K562 (cell line): ENCODE measurements around the gene USH2A. TPM values are rescaled to one million over a fixed set of nuclear protein-coding genes. Genes with fewer than 3 reads are reported as not detected.

Experiments
- ATAC-seq: fragments of 200-7000 bp; cut with Tn5 transposase; 3 replicates; pipeline ENCODE4 v1.9.1; 2020; ENCODE audit warnings: moderate library complexity
- BruUV-seq: library from RNA; stranded (reverse); fragments of 400-500 nt; replicated peaks from 2 replicates; lab custom pipeline; 2021; lab: Mats Ljungman, UMichigan
- CTCF ChIA-PET: fragments of 300-600 bp; formaldehyde crosslinking; extraction: SDS; loops from one replicate; lab custom pipeline; 2021; ENCODE audit warnings: low intra/inter-chr PET ratio; lab: Yijun Ruan, JAX
- POLR2A ChIA-PET: fragments of 300-600, 350-650 bp; sonication (Branson Sonifier 250); formaldehyde crosslinking; extraction: SDS; loops from one replicate; lab custom pipeline; 2021; ENCODE audit warnings: antibody characterized with exemption, inconsistent platforms; lab: Yijun Ruan, JAX
- DNase-seq, 4 experiments: peaks; one replicate each; pipeline versions ENCODE4 v3.0.0 to v3.0.0-alpha.2; 2011 to 2018; ENCODE audit warnings: low spot score in 3 of 4, mixed read lengths in 3 of 4; ENCODE audit errors: extremely low read depth in 1 of 4
- FAIRE-seq: peaks from 2 replicates; lab custom pipeline; 2011; peaks lifted over from hg19 to GRCh38; lab: Jason Lieb, UNC
- H2AFZ ChIP-seq: 2 replicates; pipeline ENCODE4 v1.6.0; 2011; ENCODE audit warnings: low read depth, low read length, control low read depth, inconsistent platforms
- H3K27ac ChIP-seq: fragments of 200-600 bp; 3 replicates; pipeline ENCODE4 v1.8.0; 2011; ENCODE audit warnings: low read depth, mild to moderate bottlenecking, control low read depth, inconsistent platforms, low read length, moderate library complexity, mixed read lengths; ENCODE audit errors: extremely low read depth
- H3K27me3 ChIP-seq, 2 experiments: fragments of 300-600 bp in 1 of 2; 2 replicates in 1 of 2; 3 replicates in 1 of 2; pipeline versions ENCODE4 v1.6.0 to v1.8.0; 2011; ENCODE audit warnings: inconsistent platforms in 2 of 2, low read length in 2 of 2, mild to moderate bottlenecking in 1 of 2, mixed read lengths in 1 of 2, moderate library complexity in 1 of 2; ENCODE audit not compliant: control insufficient read depth in 2 of 2, insufficient read depth in 2 of 2
- H3K36me3 ChIP-seq: fragments of 300-600 bp; 3 replicates; pipeline ENCODE4 v1.8.0; 2011; ENCODE audit warnings: mild to moderate bottlenecking, low read length, inconsistent platforms; ENCODE audit not compliant: control insufficient read depth, insufficient read depth
- H3K4me1 ChIP-seq, 2 experiments: fragments of 200-600 bp in 1 of 2; replicated peaks in 1 of 2; 2 replicates in 1 of 2; 3 replicates in 1 of 2; pipeline versions ENCODE4 v1.5.1 to v1.8.0; 2011; ENCODE audit warnings: inconsistent platforms in 2 of 2, low read length in 2 of 2, mild to moderate bottlenecking in 1 of 2, mixed read lengths in 1 of 2, moderate library complexity in 1 of 2; ENCODE audit not compliant: control insufficient read depth in 2 of 2, insufficient read depth in 2 of 2
- H3K4me2 ChIP-seq: 2 replicates; pipeline ENCODE4 v1.6.1; 2011; ENCODE audit warnings: low read length, control low read depth, inconsistent platforms, mixed read lengths; ENCODE audit not compliant: insufficient read depth
- H3K4me3 ChIP-seq: fragments of 200-600 bp; sonication (generic), shearing (Covaris generic); 2 replicates; pipeline ENCODE4 v1.5.1; 2016; ENCODE audit warnings: control low read depth, inconsistent platforms
- H3K79me2 ChIP-seq: fragments of 200-600 bp; 3 replicates; pipeline ENCODE4 v1.8.0; 2011; ENCODE audit warnings: low read length, inconsistent platforms; ENCODE audit not compliant: control insufficient read depth, insufficient read depth
- H3K9ac ChIP-seq, 2 experiments: 2 replicates each; pipeline versions ENCODE4 v1.6.0 to v1.6.1; 2011; ENCODE audit warnings: low read depth in 2 of 2, low read length in 2 of 2, control low read depth in 1 of 2, inconsistent platforms in 1 of 2, mild to moderate bottlenecking in 1 of 2, mixed read lengths in 1 of 2; ENCODE audit not compliant: insufficient read depth in 1 of 2
- H3K9me1 ChIP-seq: one replicate; pipeline ENCODE4 v1.6.0; 2011; ENCODE audit warnings: inconsistent platforms, mild to moderate bottlenecking, low read length, moderate library complexity; ENCODE audit not compliant: control insufficient read depth, insufficient read depth
- H3K9me3 ChIP-seq: replicated peaks from 2 replicates; pipeline ENCODE4 v1.5.1; 2011; ENCODE audit warnings: low read depth, low read length, inconsistent platforms; ENCODE audit not compliant: control insufficient read depth, insufficient read depth
- H4K20me1 ChIP-seq: replicated peaks from 2 replicates; pipeline ENCODE4 v1.6.1; 2011; ENCODE audit warnings: low read length, inconsistent platforms, mixed read lengths; ENCODE audit not compliant: control insufficient read depth, insufficient read depth
- ATF1 ChIP-seq, 2 experiments: fragments of 450-650 bp in 1 of 2; IDR thresholded peaks; 2 replicates each; pipeline ENCODE4 v1.6.1; 2016; ENCODE audit warnings: missing compliant biosample characterization in 1 of 2, missing genetic modification characterization in 1 of 2
- ETV5 ChIP-seq: sonication (generic); formaldehyde crosslinking; IDR thresholded peaks from 2 replicates; pipeline ENCODE4 v1.4.0; 2020; ENCODE audit warnings: low read depth, mild to moderate bottlenecking, missing genetic modification reagents
- FOSL1 ChIP-seq: fragments of 200-800 bp; sonication (Bioruptor generic); conservative IDR thresholded peaks from 2 replicates; pipeline ENCODE4 v1.6.1; 2016; ENCODE audit warnings: missing genetic modification characterization, missing compliant biosample characterization
- KLF16 ChIP-seq: IDR thresholded peaks from 2 replicates; pipeline ENCODE4 v1.6.1; 2016; ENCODE audit warnings: antibody characterized with exemption
- PPARD ChIP-seq: fragments of 250-450 bp; sonication (Bioruptor Pico); IDR thresholded peaks from 2 replicates; pipeline ENCODE4 v1.8.0; 2022; ENCODE audit warnings: inconsistent platforms, mild to moderate bottlenecking, moderate library complexity
- TAF1 ChIP-seq: IDR thresholded peaks from 2 replicates; pipeline ENCODE4 v1.6.1; 2011; ENCODE audit warnings: mild to moderate bottlenecking, low read length, moderate library complexity; ENCODE audit not compliant: insufficient read depth, control insufficient read depth, severe bottlenecking; ENCODE audit errors: extremely low read depth
- TSC22D4 ChIP-seq: fragments of 450-650 bp; IDR thresholded peaks from 2 replicates; pipeline ENCODE4 v1.6.1; 2016; ENCODE audit warnings: missing genetic modification characterization, missing biosample characterization, control low read depth
- ZNF431 ChIP-seq: sonication (generic); formaldehyde crosslinking; IDR thresholded peaks from 2 replicates; pipeline ENCODE4 v1.8.0; 2022; ENCODE audit warnings: mild to moderate bottlenecking, missing genetic modification reagents
- ZNF584 ChIP-seq: fragments of 200-800 bp; sonication (Bioruptor generic); IDR thresholded peaks from 2 replicates; pipeline ENCODE4 v1.6.1; 2016; ENCODE audit warnings: low read depth, mild to moderate bottlenecking, missing genetic modification characterization, missing compliant biosample characterization
- WGBS: fragments of 100-300 bp; shearing (Covaris generic); methylation state at CpG from one replicate; pipeline ENCODE4 v1.1.6; 2016; ENCODE audit warnings: low coverage, mixed read lengths; ENCODE audit not compliant: insufficient coverage; ENCODE audit errors: missing lambda C conversion rate; 5-methylcytosine and 5-hydroxymethylcytosine counted together
- in situ Hi-C: fragments of 300-500 bp; cut with MboI; formaldehyde crosslinking; loops from 4 replicates; pipeline ENCODE4 v1.15.0; 2018; ENCODE audit warnings: inconsistent platforms, mixed read lengths
- intact Hi-C: fragments of 100-400 bp; cut with micrococcal nuclease; formaldehyde crosslinking; loops from 2 replicates; pipeline ENCODE4 v1.14.2; 2022
- polyA plus RNA-seq, 8 experiments: library from polyadenylated mRNA; depleted of rRNA in 4 of 8; stranded (reverse) in 5 of 8; unstranded in 3 of 8; fragments of >200 nt; fragmentation: Nextera tagmentation in 2 of 8; fragmentation: Illumina TruSeq in 1 of 8; extraction: Ambion mirVana in 2 of 8; extraction: Trizol in 1 of 8; gene quantifications; 2 replicates each; pipeline versions ENCODE4 v1.2.1 to v1.2.3, GENCODE V29; 2011 to 2014; ENCODE audit warnings: inconsistent platforms in 1 of 8, missing spikeins in 1 of 8
- total RNA-seq, 7 experiments: library from RNA; depleted of rRNA in 6 of 7; stranded (reverse); fragments of >200 nt in 6 of 7; fragmentation: Illumina TruSeq in 2 of 7; extraction: Trizol in 2 of 7; gene quantifications; 2 replicates each; pipeline versions ENCODE4 v1.2.1 to v1.2.3, GENCODE V29; 2011 to 2021; ENCODE audit warnings: low replicate concordance in 1 of 7
- TF ChIP-seq, protein P1 (sequence below): sonication (generic); formaldehyde crosslinking; IDR thresholded peaks from 2 replicates; pipeline ENCODE4 v1.8.0; 2023; ENCODE audit warnings: mild to moderate bottlenecking, missing genetic modification reagents
- TF ChIP-seq, protein P2 (sequence below): sonication (generic); formaldehyde crosslinking; IDR thresholded peaks from 2 replicates; pipeline ENCODE4 v1.8.1; 2023; ENCODE audit warnings: mild to moderate bottlenecking, missing genetic modification reagents
- TF ChIP-seq, protein P3 (sequence below): fragments of 450-650 bp; conservative IDR thresholded peaks from 2 replicates; pipeline ENCODE4 v1.6.1; 2016; ENCODE audit warnings: missing genetic modification characterization, low read depth, mild to moderate bottlenecking, missing compliant biosample characterization, moderate library complexity

The USH2A gene
- total and polyA plus RNA-seq, 9 of the 15 experiments (the other 6 are each of a cell fraction or from before 2014, with no cell fraction given) = under 0.01 TPM; not detected in 7

DNA sequence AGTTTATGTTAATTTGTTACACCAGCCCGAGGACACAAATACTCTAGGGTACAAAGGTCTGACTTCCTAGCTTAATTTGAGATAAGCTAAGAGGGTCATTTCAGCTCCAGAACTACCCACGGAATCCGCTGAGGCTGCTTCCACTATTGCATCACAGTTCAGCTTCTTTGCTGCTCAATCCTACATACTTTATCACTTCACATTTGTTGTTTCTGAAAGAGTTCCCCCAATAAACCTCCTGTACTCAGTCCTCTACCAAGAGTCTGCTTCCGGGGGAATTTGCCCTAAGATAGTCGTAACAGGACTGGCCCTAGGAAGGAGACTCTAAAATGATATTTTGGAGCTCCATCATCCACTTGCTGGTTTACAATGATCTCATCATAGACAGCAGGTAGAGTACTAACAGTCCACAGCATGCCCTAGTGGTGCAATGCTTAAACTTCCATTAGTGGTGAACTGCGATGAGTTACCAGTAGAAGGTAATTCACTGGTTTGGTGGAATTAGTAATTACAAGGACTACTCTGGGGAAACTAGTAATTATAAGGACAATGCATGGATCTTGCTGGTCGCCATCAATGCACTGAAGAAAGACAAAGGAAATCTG, 229.3 kb downstream of the USH2A start:
- ATAC-seq (no peak), FAIRE-seq (no peak), DNase-seq (no peak)
- H4K20me1 ChIP-seq = no peaks in the 10 kb centered on the region
- BruUV-seq = no TSS peak
- POLR2A ChIA-PET = no interaction called here
- H3K9me1 ChIP-seq = no peaks in the 10 kb centered on the region
- CTCF ChIA-PET = no interaction called here
- H2AFZ ChIP-seq = no peak overlapping the region
- H3K4me1 ChIP-seq = no peaks in the 10 kb centered on the region
- no peaks in the 10 kb centered on the region for H3K36me3 ChIP-seq
- in situ Hi-C loops = no loop called here
- 3% methylated on average over 7 of the region's 7 CpGs for WGBS
- H3K9ac ChIP-seq = no peak overlapping the region
- intact Hi-C loops = no loop called here
- no peaks in the 10 kb centered on the region for H3K27me3 ChIP-seq
- no peak overlapping the region for H3K4me3 ChIP-seq
- no peak overlapping the region for H3K4me2 ChIP-seq
- H3K9me3 ChIP-seq = no peaks in the 10 kb centered on the region; the same call in 1 of the 2 replicates
- no peaks in the 10 kb centered on the region for H3K79me2 ChIP-seq
- no peak overlapping the region for H3K27ac ChIP-seq
- TF ChIP-seq, protein P1, sequence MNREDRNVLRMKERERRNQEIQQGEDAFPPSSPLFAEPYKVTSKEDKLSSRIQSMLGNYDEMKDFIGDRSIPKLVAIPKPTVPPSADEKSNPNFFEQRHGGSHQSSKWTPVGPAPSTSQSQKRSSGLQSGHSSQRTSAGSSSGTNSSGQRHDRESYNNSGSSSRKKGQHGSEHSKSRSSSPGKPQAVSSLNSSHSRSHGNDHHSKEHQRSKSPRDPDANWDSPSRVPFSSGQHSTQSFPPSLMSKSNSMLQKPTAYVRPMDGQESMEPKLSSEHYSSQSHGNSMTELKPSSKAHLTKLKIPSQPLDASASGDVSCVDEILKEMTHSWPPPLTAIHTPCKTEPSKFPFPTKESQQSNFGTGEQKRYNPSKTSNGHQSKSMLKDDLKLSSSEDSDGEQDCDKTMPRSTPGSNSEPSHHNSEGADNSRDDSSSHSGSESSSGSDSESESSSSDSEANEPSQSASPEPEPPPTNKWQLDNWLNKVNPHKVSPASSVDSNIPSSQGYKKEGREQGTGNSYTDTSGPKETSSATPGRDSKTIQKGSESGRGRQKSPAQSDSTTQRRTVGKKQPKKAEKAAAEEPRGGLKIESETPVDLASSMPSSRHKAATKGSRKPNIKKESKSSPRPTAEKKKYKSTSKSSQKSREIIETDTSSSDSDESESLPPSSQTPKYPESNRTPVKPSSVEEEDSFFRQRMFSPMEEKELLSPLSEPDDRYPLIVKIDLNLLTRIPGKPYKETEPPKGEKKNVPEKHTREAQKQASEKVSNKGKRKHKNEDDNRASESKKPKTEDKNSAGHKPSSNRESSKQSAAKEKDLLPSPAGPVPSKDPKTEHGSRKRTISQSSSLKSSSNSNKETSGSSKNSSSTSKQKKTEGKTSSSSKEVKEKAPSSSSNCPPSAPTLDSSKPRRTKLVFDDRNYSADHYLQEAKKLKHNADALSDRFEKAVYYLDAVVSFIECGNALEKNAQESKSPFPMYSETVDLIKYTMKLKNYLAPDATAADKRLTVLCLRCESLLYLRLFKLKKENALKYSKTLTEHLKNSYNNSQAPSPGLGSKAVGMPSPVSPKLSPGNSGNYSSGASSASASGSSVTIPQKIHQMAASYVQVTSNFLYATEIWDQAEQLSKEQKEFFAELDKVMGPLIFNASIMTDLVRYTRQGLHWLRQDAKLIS (CRISPR knock-in tag) = no peak
- TF ChIP-seq ATF1 (CRISPR knock-in tag; IDR thresholded peaks at IDR 0.05) = no peak
- TF ChIP-seq ATF1 (tag; IDR thresholded peaks at IDR 0.05) = no peak
- no peak for TF ChIP-seq ETV5 (CRISPR knock-in tag)
- no peak for TF ChIP-seq ZNF431 (CRISPR knock-in tag)
- TF ChIP-seq ZNF584 (CRISPR knock-in tag) = no peak
- TF ChIP-seq PPARD (CRISPR knock-in tag) = no peak
- TF ChIP-seq, protein P2, sequence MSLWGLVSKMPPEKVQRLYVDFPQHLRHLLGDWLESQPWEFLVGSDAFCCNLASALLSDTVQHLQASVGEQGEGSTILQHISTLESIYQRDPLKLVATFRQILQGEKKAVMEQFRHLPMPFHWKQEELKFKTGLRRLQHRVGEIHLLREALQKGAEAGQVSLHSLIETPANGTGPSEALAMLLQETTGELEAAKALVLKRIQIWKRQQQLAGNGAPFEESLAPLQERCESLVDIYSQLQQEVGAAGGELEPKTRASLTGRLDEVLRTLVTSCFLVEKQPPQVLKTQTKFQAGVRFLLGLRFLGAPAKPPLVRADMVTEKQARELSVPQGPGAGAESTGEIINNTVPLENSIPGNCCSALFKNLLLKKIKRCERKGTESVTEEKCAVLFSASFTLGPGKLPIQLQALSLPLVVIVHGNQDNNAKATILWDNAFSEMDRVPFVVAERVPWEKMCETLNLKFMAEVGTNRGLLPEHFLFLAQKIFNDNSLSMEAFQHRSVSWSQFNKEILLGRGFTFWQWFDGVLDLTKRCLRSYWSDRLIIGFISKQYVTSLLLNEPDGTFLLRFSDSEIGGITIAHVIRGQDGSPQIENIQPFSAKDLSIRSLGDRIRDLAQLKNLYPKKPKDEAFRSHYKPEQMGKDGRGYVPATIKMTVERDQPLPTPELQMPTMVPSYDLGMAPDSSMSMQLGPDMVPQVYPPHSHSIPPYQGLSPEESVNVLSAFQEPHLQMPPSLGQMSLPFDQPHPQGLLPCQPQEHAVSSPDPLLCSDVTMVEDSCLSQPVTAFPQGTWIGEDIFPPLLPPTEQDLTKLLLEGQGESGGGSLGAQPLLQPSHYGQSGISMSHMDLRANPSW = no peak
- TF ChIP-seq, protein P3, sequence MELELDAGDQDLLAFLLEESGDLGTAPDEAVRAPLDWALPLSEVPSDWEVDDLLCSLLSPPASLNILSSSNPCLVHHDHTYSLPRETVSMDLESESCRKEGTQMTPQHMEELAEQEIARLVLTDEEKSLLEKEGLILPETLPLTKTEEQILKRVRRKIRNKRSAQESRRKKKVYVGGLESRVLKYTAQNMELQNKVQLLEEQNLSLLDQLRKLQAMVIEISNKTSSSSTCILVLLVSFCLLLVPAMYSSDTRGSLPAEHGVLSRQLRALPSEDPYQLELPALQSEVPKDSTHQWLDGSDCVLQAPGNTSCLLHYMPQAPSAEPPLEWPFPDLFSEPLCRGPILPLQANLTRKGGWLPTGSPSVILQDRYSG = no peak
- TF ChIP-seq KLF16 = no peak
- no peak for TF ChIP-seq TSC22D4 (tag)
- TF ChIP-seq FOSL1 (tag) = no peak
- no peak for TF ChIP-seq TAF1
